Immature natural killer cell (primary cell): ENCODE data around the gene PRAC2. TPM values are rescaled to one million over a fixed set of nuclear protein-coding genes. Genes with fewer than 3 reads are reported as not detected.

ENCODE experiments used
- DNase-seq, 3 donors: peaks; one replicate each; pipeline ENCODE4 v3.0.0; 2022; ENCODE audit warnings: mixed read lengths in 1 of 3
- H3K27ac Mint-ChIP-seq, 6 donors: one replicate each; pipeline ENCODE4 v1.8.0; 2020; ENCODE audit warnings: mixed read lengths in 6 of 6, mild to moderate bottlenecking in 5 of 6, inconsistent platforms in 4 of 6, moderate library complexity in 3 of 6
- H3K27me3 Mint-ChIP-seq, 3 donors: one replicate each; pipeline ENCODE4 v1.8.0; 2020 to 2021; ENCODE audit warnings: low read depth in 3 of 3, mild to moderate bottlenecking in 3 of 3, mixed read lengths in 3 of 3, moderate library complexity in 3 of 3, inconsistent platforms in 1 of 3
- H3K36me3 Mint-ChIP-seq, 3 donors: one replicate each; pipeline ENCODE4 v1.8.0; 2020; ENCODE audit warnings: mixed read lengths in 3 of 3, inconsistent platforms in 2 of 3, mild to moderate bottlenecking in 2 of 3
- H3K4me1 Mint-ChIP-seq, 2 donors: one replicate each; pipeline ENCODE4 v1.8.0; 2020; ENCODE audit warnings: inconsistent platforms in 2 of 2, mild to moderate bottlenecking in 2 of 2, mixed read lengths in 2 of 2, moderate library complexity in 1 of 2
- H3K4me3 Mint-ChIP-seq, 5 donors: one replicate each; pipeline ENCODE4 v1.8.0; 2020; ENCODE audit warnings: mild to moderate bottlenecking in 5 of 5, mixed read lengths in 5 of 5, inconsistent platforms in 3 of 5, moderate library complexity in 3 of 5
- H3K9me3 Mint-ChIP-seq, 6 donors: one replicate each; pipeline ENCODE4 v1.8.0; 2020; ENCODE audit warnings: mild to moderate bottlenecking in 6 of 6, mixed read lengths in 6 of 6, inconsistent platforms in 4 of 6, moderate library complexity in 3 of 6
- polyA plus RNA-seq, 3 donors: library from polyadenylated mRNA; unstranded; fragments of 300-500 nt; fragmentation: Illumina TruSeq; gene quantifications; one replicate each; pipeline ENCODE4 v1.2.3, GENCODE V29; 2021

The PRAC2 gene
- polyA plus RNA-seq, 3 donors from 2014 or later, result not detected

DNA sequence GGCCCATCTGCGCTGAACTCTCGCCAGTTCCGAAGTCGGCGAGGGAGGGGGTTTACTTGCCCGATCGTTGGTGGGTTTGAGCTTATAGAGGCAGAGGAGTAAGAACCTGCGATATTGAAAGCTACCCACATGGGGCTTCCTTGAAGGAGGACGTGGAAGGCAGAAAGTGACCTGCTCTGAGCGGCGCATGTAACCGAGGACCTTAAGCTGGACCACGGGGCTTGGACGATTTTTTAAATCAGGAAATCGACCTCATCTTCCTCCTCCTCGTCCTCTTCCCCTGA, 2.0 kb downstream of the PRAC2 start:
- Mint-ChIP-seq H3K9me3 (peaks cover 0 to 4% (median 0%) of the 10 kb centered on the region in 6 donors), H3K4me3 (peak overlapping the region in 3 of 5 donors; percentile 52 to 67 (median 63)), H3K4me1 (peaks cover 33 to 37% of the 10 kb centered on the region in 2 donors), H3K27me3 (peaks cover 57 to 84% (median 79%) of the 10 kb centered on the region in 3 donors), H3K27ac (no peak overlapping the region), H3K36me3 (no peaks in the 10 kb centered on the region)
- DNase-seq, result no peak

- peaks cover 30 to 32% of the 10 kb centered on the region in 2 donors for H3K4me1 Mint-ChIP-seq
- peaks cover 0 to 4% (median 0%) of the 10 kb centered on the region in 6 donors for H3K9me3 Mint-ChIP-seq
- H3K4me3 Mint-ChIP-seq, result peak overlapping the region in 3 of 5 donors; percentile 52 to 67 (median 63)
- H3K27ac Mint-ChIP-seq, result no peak overlapping the region
- peaks cover 0 to 3% (median 0%) of the 10 kb centered on the region in 3 donors for H3K36me3 Mint-ChIP-seq
- DNase-seq, result no peak
- peaks cover 56 to 84% (median 77%) of the 10 kb centered on the region in 3 donors for H3K27me3 Mint-ChIP-seq
These were observed 2.5 kb downstream of the PRAC2 start for GRCh38 chr17:48725288-48726064.

- Mint-ChIP-seq H3K4me3 (peak overlapping the region in 2 of 5 donors; percentile 21 to 30), H3K36me3 (peaks cover 0 to 3% (median 0%) of the 10 kb centered on the region in 3 donors), H3K27ac (no peak overlapping the region), H3K9me3 (peaks cover 0 to 4% (median 0%) of the 10 kb centered on the region in 6 donors), H3K27me3 (peaks cover 54 to 84% (median 74%) of the 10 kb centered on the region in 3 donors), H3K4me1 (peaks cover 30 to 32% of the 10 kb centered on the region in 2 donors)
- no peak for DNase-seq
These were observed 3.3 kb downstream of the PRAC2 start for GRCh38 chr17:48726114-48726915.

DNA sequence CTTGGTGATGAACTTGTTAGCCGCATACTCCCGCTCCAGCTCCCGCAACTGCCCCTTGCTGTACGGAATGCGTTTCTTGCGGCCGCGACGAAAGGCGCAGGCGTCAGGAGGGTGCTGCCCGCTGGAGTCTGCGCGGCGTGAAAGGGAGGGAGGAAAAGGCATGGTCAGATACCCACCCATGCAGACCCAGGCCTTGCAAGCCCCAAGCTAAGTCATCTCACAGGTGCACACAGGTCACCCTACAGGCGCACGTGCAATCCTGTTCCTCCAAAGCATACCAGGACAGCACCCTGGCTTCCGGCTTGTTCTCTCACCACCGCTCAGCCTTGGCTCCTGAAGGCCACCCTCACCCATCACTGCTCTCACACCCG, 3.9 kb downstream of the PRAC2 start:
- peak overlapping the region in 1 of 5 donors; percentile 12 for H3K4me3 Mint-ChIP-seq
- H3K9me3 Mint-ChIP-seq, result peaks cover 0 to 4% (median 0%) of the 10 kb centered on the region in 6 donors
- peaks cover 0 to 3% (median 0%) of the 10 kb centered on the region in 3 donors for H3K36me3 Mint-ChIP-seq
- H3K4me1 Mint-ChIP-seq, result peaks cover 30 to 32% of the 10 kb centered on the region in 2 donors
- peaks cover 55 to 88% (median 73%) of the 10 kb centered on the region in 3 donors for H3K27me3 Mint-ChIP-seq
- no peak for DNase-seq
- H3K27ac Mint-ChIP-seq, result no peak overlapping the region

- DNase-seq, result no peak
- peaks cover 0 to 4% (median 0%) of the 10 kb centered on the region in 6 donors for H3K9me3 Mint-ChIP-seq
- H3K27me3 Mint-ChIP-seq, result peaks cover 59 to 87% (median 72%) of the 10 kb centered on the region in 3 donors
- H3K36me3 Mint-ChIP-seq, result peaks cover 0 to 3% (median 0%) of the 10 kb centered on the region in 3 donors
- peak overlapping the region in 3 of 5 donors; percentile 3 to 78 (median 33) for H3K4me3 Mint-ChIP-seq
- H3K4me1 Mint-ChIP-seq, result peaks cover 29 to 32% of the 10 kb centered on the region in 2 donors
- no peak overlapping the region for H3K27ac Mint-ChIP-seq
These were observed 4.6 kb downstream of the PRAC2 start for GRCh38 chr17:48727415-48728175.

DNA sequence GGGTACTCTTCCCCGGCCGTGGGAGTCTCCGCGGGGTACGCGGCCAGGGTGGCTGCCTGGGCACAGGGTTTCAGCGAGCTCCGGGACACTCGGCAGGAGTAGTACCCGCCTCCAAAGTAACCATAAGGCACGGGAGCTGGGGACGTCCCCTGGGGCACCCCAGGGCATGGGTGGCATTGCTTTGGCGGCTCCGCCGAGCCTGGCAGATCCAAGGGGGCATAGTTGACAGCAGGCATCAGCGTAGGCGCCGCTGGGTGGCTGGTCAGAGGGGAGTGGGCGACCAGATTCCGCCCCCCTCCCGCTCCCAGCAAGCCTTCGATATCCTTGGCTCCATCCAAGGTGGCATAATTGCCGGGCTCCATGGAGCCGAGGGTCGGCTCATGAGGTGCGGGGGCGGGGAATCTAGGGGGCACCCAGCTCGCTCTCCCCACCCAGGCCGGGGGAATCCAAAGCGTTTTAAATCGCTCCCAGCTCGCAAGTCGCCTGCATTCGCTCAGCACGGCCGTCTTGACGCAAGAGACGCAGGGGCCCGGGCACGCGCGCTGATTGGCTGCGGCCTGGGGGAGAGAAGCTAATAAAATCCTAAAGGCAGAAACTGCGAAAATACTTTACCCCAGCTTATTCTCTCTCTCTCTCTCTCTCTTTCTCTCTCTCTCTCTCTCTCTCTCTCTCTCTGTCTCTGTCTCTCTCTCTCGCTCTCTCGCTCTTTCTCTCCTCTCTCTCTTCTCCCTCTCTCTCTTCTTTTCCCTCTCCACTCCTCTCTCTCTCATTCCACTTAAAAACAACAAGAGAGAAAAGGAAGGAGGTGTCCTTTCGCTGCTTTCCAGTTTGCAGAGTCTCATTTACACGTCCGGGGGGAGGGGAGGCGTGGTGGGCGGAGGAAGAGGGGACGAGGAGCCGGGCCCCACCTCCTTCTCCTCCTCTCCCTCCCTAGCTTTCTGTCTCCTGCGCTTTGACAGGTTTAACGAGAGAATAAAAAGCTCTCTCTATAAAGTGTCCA, 5.5 kb downstream of the PRAC2 start, which contains the start of gene HOXB13:
HOXB13 (minus strand) TSS at position 519 of the 1,000 bp plus-strand sequence; CDS start at position 362, 157 bp downstream.
- Mint-ChIP-seq H3K27ac (peak within 1 kb of the TSS in 2 of 6 donors; percentile 38 to 88), H3K36me3 (peaks cover 0 to 3% (median 2%) of the 10 kb centered on the region in 3 donors), H3K27me3 (peaks cover 58 to 83% (median 66%) of the 10 kb centered on the region in 3 donors), H3K4me1 (peaks cover 24 to 29% of the 10 kb centered on the region in 2 donors), H3K4me3 (peak within 1 kb of the TSS; percentile 56 to 88 (median 72)), H3K9me3 (peaks cover 0 to 5% (median 0%) of the 10 kb centered on the region in 6 donors)
- DNase-seq, result peak in 2 of 3 donors; percentile 29 to 36

DNA sequence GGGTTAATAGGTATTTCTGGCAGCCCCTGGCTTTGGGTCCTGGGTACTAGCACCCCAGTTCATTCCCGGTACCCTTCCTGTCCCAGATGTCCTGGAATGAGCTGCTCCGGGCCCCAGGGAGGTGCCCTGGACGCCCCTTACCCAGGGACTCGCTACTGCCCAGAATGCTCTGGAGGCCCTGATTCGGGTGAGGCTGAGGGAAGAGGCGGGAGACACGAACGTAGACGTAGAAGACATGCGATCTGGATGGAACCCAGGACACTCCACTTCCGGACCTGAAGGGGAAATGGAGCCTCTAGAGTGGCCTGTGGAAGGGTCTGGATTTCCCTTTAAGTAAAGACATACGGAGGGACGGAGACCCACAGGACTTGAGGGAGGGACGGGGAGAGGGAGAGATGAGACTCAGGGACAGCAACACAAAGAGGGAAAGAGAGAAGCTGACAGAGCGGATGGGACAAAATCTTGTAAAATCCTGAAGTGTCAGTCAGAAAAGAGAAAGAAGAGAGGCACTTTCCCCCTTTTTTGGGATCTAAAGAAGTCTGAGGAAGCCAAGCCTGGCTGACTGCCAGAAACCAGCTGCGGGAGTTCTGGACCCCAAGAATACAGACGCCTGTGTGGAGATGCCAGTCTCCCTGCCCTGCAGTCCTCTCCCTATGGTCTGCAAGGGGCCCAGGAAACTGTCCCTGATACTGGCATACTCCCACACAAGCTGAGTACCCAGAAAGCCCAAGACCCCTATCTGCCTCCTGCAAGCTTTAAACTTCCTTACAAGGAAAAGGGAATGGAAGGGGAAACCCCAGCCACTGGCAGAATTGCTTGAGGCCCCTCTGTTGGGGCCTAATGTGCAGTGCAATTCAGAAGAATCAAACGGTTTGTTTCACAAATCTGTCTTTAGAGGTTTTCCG, 6.6 kb downstream of the PRAC2 start:
- peaks cover 15 to 22% of the 10 kb centered on the region in 2 donors for H3K4me1 Mint-ChIP-seq
- H3K27me3 Mint-ChIP-seq, result peaks cover 55 to 79% (median 65%) of the 10 kb centered on the region in 3 donors
- DNase-seq, result no peak
- H3K27ac Mint-ChIP-seq, result no peak overlapping the region
- H3K9me3 Mint-ChIP-seq, result peaks cover 0 to 5% (median 0%) of the 10 kb centered on the region in 6 donors
- peak overlapping the region in 2 of 5 donors; percentile 15 to 25 for H3K4me3 Mint-ChIP-seq
- H3K36me3 Mint-ChIP-seq, result peaks cover 0 to 3% (median 3%) of the 10 kb centered on the region in 3 donors

GRCh38 chr17:48730240-48730550, 7.2 kb downstream of the PRAC2 start:
- Mint-ChIP-seq H3K27ac (no peak overlapping the region), H3K9me3 (peaks cover 0 to 5% (median 0%) of the 10 kb centered on the region in 6 donors), H3K4me1 (peaks cover 11 to 16% of the 10 kb centered on the region in 2 donors), H3K4me3 (no peak overlapping the region), H3K36me3 (peaks cover 0 to 3% (median 3%) of the 10 kb centered on the region in 3 donors), H3K27me3 (peaks cover 54 to 77% (median 63%) of the 10 kb centered on the region in 3 donors)
- no peak for DNase-seq

GRCh38 chr17:48731355-48731754, 8.4 kb downstream of the PRAC2 start:
- Mint-ChIP-seq H3K4me1 (peaks cover 10 to 14% of the 10 kb centered on the region in 2 donors), H3K4me3 (no peak overlapping the region), H3K27me3 (peaks cover 50 to 74% (median 54%) of the 10 kb centered on the region in 3 donors), H3K27ac (no peak overlapping the region), H3K36me3 (peaks cover 0 to 3% (median 3%) of the 10 kb centered on the region in 3 donors), H3K9me3 (peaks cover 0 to 1% (median 0%) of the 10 kb centered on the region in 6 donors)
- DNase-seq, result no peak

- Mint-ChIP-seq H3K27ac (no peak overlapping the region), H3K27me3 (peaks cover 47 to 75% (median 53%) of the 10 kb centered on the region in 3 donors), H3K4me1 (peaks cover 10 to 14% of the 10 kb centered on the region in 2 donors), H3K36me3 (peaks cover 0 to 3% (median 3%) of the 10 kb centered on the region in 3 donors), H3K4me3 (no peak overlapping the region), H3K9me3 (peaks cover 0 to 1% (median 0%) of the 10 kb centered on the region in 6 donors)
- DNase-seq, result no peak
These were observed 10.0 kb downstream of the PRAC2 start for GRCh38 chr17:48732688-48733629.
